Ovary (tissue), 3 donors: ENCODE measurements around the gene MMEL1.
"Not testable (repeated sequence)": the region's sequence is repeated elsewhere in the genome, so short reads cannot be mapped to it uniquely, and the experiment has no call there.

Experiments used
- EP300 ChIP-seq: sonication (generic); formaldehyde crosslinking; IDR thresholded peaks from one replicate; pipeline ENCODE4 v1.6.1; 2017; ENCODE audit warnings: antibody characterized with exemption
- POLR2A ChIP-seq: fragments of 450-650 bp; IDR thresholded peaks from one replicate; pipeline ENCODE4 v1.6.1; 2017; ENCODE audit warnings: antibody characterized with exemption, mild to moderate bottlenecking, moderate library complexity
- TF ChIP-seq, protein P1 (sequence below), 3 donors: fragments of 450-650 bp in 2 of 3; fragments of 200-600 bp in 1 of 3; IDR thresholded peaks; one replicate each; pipeline versions ENCODE4 v1.5.1 to v1.8.0; 2016 to 2022; ENCODE audit warnings: antibody characterized with exemption in 3 of 3, mild to moderate bottlenecking in 1 of 3
- donor health status: DM: no; HTN: no; CAD: no.

DNA sequence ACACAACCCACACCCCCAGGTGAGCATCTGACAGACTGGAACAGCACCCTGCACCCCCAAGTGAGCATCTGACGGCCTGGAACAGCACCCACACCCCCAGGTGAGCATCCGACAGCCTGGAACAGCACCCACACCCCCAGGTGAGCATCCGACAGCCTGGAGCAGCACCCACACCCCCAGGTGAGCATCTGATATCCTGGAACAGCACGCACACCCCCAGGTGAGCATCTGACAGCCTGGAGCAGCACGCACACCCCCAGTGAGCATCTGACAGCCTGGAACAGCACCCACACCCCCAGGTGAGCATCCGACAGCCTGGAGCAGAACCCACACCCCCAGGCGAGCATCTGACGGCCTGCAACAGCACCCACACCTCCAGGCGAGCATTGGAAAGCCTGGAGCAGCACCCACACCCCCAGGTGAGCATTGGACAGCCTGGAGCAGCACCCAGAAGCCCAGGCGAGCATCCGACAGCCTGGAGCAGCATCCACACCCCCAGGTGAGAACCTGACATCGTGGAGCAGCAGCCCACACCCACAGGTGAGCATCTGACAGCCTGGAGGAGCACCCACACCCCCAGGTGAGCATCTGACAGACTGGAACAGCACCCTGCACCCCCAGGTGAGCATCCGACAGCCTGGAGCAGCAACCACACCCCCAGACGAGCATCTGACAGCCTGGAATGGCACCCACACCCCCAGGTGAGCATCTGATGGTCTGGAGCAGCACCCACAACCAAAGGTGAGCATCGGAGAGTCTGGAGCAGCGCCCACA, 19.5 kb upstream of the MMEL1 start:
- TF ChIP-seq POLR2A, EP300: not testable (repeated sequence)
- TF ChIP-seq, protein P1, sequence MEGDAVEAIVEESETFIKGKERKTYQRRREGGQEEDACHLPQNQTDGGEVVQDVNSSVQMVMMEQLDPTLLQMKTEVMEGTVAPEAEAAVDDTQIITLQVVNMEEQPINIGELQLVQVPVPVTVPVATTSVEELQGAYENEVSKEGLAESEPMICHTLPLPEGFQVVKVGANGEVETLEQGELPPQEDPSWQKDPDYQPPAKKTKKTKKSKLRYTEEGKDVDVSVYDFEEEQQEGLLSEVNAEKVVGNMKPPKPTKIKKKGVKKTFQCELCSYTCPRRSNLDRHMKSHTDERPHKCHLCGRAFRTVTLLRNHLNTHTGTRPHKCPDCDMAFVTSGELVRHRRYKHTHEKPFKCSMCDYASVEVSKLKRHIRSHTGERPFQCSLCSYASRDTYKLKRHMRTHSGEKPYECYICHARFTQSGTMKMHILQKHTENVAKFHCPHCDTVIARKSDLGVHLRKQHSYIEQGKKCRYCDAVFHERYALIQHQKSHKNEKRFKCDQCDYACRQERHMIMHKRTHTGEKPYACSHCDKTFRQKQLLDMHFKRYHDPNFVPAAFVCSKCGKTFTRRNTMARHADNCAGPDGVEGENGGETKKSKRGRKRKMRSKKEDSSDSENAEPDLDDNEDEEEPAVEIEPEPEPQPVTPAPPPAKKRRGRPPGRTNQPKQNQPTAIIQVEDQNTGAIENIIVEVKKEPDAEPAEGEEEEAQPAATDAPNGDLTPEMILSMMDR (IDR thresholded peaks at IDR 0.05), result not testable (repeated sequence)
